Glomerular visceral epithelial cell (primary cell): ENCODE results near the gene HYDIN.

Source experiments
- DNase-seq: peaks from one replicate; pipeline ENCODE4 v3.0.0-alpha.2; 2016; ENCODE audit errors: extremely low spot score

The HYDIN gene

GRCh38 chr16:71230122-71230845 lies at the start of gene HYDIN:
Gene HYDIN, minus strand, starts transcription at chr16:71230722. Its CDS starts 43,827 bp downstream, at chr16:71186895.
- no peak for DNase-seq

GRCh38 chr16:71276589-71277334 lies 46.2 kb upstream of the HYDIN start:
- no peak for DNase-seq

DNA sequence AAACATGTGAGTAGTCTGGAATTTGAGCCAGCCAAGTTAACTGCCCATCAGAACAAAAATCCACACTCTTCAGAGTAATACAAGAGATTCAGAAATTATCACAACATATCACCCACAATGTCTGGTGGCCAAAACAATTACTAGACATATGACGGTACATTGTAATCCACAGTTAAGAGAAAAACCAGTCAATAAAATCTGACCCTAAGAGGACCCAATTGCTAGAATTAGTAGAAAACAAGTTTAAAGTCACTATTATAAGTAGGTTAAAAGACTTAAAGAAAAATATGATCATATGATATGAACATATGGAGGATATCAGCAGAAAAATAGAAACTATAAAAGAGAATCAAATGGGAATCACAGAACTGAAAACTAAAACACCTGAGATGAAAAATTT lies 42.9 kb upstream of the HYDIN start:
- no peak for DNase-seq

DNA sequence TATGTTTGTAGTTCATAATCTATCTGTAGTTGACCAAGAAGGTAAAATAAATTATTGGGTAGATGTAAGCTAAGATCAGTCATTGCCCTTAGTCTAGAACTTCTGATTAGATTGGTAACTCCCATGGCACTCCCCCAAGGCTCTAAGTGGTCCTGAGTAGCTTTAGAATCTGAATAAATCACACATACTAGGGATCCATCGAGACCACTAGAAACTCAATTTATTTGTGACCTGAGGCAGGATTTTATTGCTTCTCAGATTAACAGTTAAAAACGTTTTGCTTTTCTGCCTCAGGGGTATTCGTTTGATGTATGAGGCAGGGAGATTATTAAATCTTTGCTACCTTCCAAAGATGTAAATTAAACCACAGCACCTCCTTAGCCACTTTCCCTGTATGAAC lies 33.8 kb upstream of the HYDIN start:
- DNase-seq: no peak

GRCh38 chr16:71263582-71263981 lies 33.1 kb upstream of the HYDIN start:
- DNase-seq: no peak

DNA sequence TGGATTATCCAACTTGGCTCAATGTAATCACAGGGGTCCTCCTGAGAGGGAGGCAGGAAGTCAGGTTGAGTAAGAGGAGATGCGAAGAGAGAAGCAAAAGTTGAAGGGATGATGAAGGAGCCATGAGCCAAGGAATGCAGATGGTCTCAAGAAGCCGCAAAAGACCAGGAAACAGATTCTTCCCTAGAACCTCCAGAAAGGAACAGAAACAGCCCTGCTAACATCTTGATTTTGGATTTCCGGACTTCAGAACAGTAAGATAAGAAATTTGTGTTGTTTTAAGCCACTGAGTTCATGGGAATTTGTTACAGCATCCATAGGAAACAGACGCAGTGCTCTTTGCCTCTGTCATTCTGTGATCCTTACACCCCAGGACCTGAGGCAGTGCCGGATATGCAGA lies 31.9 kb upstream of the HYDIN start:
- DNase-seq: no peak

GRCh38 chr16:71260995-71261394 lies 30.5 kb upstream of the HYDIN start:
- DNase-seq: no peak

GRCh38 chr16:71259086-71259485 lies 28.6 kb upstream of the HYDIN start:
- no peak for DNase-seq

GRCh38 chr16:71258372-71258771 lies 27.9 kb upstream of the HYDIN start:
- no peak for DNase-seq

DNA sequence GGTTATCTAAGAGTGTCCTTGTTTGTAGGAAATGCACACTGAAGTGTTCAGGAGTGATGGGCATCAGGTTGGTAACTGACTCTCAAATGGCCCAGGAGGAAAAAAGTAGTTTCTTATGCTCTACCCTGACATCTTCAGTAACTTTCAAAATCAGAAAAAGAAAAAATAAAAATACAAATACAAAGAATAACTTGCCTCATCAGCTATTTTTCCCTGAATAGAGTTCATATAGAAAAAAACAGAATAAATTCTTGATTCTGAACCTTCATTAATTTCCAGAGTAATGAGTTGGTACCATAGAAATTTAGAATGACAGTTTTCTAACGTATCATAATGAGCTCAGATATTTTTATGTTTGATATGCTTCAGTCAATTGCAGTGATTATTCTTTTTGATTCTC lies 27.2 kb upstream of the HYDIN start:
- DNase-seq: no peak

GRCh38 chr16:71255721-71256120 lies 25.2 kb upstream of the HYDIN start:
- no peak for DNase-seq

- no peak for DNase-seq
Measured at GRCh38 chr16:71254832-71255525, 24.5 kb upstream of the HYDIN start.

- DNase-seq: no peak
Measured at GRCh38 chr16:71250461-71251235, 20.1 kb upstream of the HYDIN start.

DNA sequence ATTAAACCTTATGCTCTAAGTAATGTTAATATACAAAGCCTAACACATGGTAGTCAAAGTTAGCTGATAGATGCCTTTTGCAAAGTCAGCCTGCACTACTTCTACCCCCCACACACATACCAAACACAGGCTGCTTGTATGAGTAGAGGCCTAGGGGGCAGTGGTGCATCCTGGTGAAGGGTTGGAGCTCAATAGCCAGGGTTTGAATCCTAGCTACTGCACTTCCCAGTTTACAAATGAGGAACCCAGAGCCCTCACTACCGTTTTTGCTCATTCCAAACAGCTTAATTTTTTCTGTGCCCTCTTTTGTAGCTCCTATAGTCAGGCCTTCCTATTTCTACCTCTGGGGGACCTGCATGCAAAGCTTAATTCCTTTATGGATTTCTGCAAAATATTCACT lies 18.9 kb upstream of the HYDIN start:
- no peak for DNase-seq

GRCh38 chr16:71247478-71247877 lies 17.0 kb upstream of the HYDIN start:
- DNase-seq: no peak

GRCh38 chr16:71246309-71246708 lies 15.8 kb upstream of the HYDIN start:
- DNase-seq: no peak

DNA sequence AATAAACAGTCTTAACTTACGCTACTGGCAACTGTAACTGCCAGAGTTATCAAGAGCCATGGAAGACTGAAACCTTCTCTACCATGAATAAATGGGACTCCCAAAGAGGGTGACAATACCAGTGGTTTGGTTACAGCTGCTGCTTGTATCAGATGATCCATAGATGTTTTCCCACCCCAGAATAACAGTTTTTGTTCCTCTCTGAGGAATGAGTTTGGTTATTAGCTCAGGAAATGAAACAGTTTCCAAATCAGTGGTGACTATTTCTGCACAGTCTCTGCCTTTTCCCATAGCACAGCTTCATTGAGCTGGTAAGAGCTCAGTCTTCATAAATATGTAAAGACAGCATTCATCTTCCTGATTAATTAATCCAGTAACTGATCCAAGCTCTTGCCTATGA lies 14.0 kb upstream of the HYDIN start:
- no peak for DNase-seq

DNA sequence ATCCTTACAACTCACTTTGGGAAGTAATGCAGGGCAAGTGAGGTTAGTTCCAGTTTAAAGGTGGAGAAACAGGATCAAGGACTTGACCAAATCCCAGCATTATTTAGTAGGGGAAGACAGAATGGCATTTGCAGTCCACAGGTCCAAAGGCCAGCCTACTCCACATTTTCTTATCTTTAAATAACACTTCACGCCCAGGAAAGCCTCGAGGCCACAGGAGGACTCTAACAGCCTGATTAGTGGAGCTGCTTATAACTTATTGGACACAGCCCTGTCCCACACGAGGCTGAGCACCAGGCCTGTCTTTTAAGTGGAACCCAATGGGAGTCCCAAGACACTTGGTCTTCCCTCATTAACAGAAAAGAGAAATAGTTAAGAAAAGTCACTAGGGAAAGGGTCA lies 12.1 kb upstream of the HYDIN start:
- DNase-seq: no peak

DNA sequence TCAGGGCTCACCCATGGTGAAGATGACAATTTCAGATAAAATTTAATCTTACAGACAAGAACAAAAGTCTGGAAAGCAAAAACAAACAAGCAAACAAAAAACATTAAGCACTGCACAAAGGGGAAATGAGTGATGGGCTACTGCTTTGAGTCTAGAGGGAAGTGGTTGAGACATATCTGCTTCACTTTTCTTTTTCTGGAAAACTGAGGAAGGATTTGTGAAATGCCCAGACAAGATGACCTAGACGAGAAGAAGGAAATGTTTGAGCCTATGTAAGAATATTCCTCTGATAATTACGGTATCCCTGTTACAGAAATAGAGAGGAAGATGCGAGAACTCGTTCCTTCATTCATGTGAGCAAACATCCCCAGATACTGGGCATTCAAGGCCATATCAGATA lies 11.5 kb upstream of the HYDIN start:
- DNase-seq: no peak

- DNase-seq: no peak
Measured at GRCh38 chr16:71229344-71229743, 1.2 kb downstream of the HYDIN start.

GRCh38 chr16:71226229-71227141 lies 4.0 kb downstream of the HYDIN start:
- no peak for DNase-seq
